SK-N-SH (cell line): ENCODE measurements around the gene PCP2.

Source experiments
- CTCF ChIP-seq: fragments of 200-600 bp; sonication (generic); IDR thresholded peaks from 2 replicates; pipeline ENCODE4 v1.6.1; 2017; ENCODE audit warnings: antibody characterized with exemption, mild to moderate bottlenecking, moderate library complexity
- FOXM1 ChIP-seq: IDR thresholded peaks from 2 replicates; pipeline ENCODE4 v1.4.0; 2012; ENCODE audit warnings: low read depth, mild to moderate bottlenecking
- JUND ChIP-seq: IDR thresholded peaks from 2 replicates; pipeline ENCODE4 v1.4.0; 2012
- MAX ChIP-seq: IDR thresholded peaks from 2 replicates; pipeline ENCODE4 v1.4.0; 2012; ENCODE audit warnings: low read depth
- NRF1 ChIP-seq: IDR thresholded peaks from 2 replicates; pipeline ENCODE4 v1.6.1; 2012; ENCODE audit warnings: low read depth, mild to moderate bottlenecking, low read length
- PBX3 ChIP-seq: IDR thresholded peaks from 2 replicates; pipeline ENCODE4; 2012
- POLR2AphosphoS5 ChIP-seq: IDR thresholded peaks from 2 replicates; pipeline ENCODE4 v1.6.1; 2012; ENCODE audit warnings: low read depth, low read length
- RAD21 ChIP-seq: IDR thresholded peaks from 2 replicates; pipeline ENCODE4 v1.6.1; 2012; ENCODE audit warnings: mild to moderate bottlenecking, low read length
- REST ChIP-seq: IDR thresholded peaks from 2 replicates; pipeline ENCODE4 v1.6.1; 2012; ENCODE audit warnings: mild to moderate bottlenecking, low read depth, low read length, moderate library complexity
- RFX5 ChIP-seq: IDR thresholded peaks from 2 replicates; pipeline ENCODE4 v1.6.1; 2012; ENCODE audit warnings: mild to moderate bottlenecking, improper control_type of control experiment, low read length
- TEAD4 ChIP-seq: IDR thresholded peaks from 2 replicates; pipeline ENCODE4 v1.4.0; 2012; ENCODE audit warnings: mild to moderate bottlenecking, borderline replicate concordance; ENCODE audit not compliant: insufficient read depth

GRCh38 chr19:7625763-7626372 is 7.7 kb downstream of the PCP2 start:
- TF ChIP-seq CTCF: no peak
- no peak for TF ChIP-seq FOXM1
- TF ChIP-seq RFX5: no peak
- no peak for TF ChIP-seq POLR2AphosphoS5
- TF ChIP-seq RAD21: no peak
- TF ChIP-seq REST: no peak
- TF ChIP-seq PBX3: no peak
- no peak for TF ChIP-seq NRF1
- TF ChIP-seq TEAD4: no peak
- no peak for TF ChIP-seq JUND
- no peak for TF ChIP-seq MAX
